ENCODE data around the gene C1QL4.
"Not testable (repeated sequence)": the region's sequence is repeated elsewhere in the genome, so short reads cannot be mapped to it uniquely, and the experiment has no call there.

The C1QL4 gene

GRCh38 chr12:49314811-49315210 is 22.2 kb downstream of the C1QL4 start:
- no peak for DNase-seq (ENCODE audit: low read depth, low spot score)
- peak overlapping the region; percentile 73 for H3K27ac ChIP-seq

DNA sequence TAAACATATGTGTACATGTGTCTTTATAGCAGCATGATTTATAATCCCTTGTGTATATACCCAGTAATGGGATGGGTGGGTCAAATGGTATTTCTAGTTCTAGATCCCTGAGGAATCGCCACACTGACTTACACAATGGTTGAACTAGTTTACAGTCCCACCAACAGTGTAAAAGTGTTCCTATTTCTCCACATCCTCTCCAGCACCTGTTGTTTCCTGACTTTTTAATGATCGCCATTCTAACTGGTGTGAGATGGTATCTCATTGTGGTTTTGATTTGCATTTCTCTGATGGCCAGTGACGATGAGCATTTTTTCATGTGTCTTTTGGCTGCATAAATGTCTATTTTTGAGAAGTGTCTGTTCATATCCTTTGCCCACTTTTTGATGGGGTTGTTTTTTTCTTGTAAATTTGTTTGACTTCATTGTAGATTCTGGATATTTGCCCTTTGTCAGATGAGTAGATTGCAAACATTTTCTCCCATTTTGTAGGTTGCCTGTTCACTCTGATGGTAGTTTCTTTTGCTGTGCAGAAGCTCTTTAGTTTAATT is 26.5 kb downstream of the C1QL4 start:
- not testable (repeated sequence) for DNase-seq (ENCODE audit: low read depth, low spot score)

DNA sequence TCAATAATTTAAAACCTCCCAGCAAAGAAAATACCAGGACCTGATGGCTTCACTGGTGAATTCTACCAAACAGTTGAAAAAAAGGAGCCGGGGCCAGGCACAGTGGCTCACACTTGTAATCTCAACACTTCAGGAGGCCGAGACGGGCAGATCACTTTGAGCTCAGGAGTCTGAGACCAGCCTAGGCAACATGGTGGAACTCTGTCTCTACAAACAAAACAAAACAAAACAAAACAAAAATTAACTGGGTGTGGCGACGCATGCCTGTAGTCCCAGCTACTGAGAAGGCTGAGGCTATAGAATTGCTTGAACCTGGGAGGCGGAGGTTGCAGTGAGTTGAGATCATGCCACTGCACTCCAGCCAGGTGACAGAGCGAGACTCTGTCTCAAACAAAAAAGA is 27.6 kb downstream of the C1QL4 start:
- no peak for DNase-seq (ENCODE audit: low read depth, low spot score)
- no peak overlapping the region for H3K27ac ChIP-seq

More for the DNA sequence above, 26.5 kb downstream of the C1QL4 start:
- H3K27ac ChIP-seq: not testable (repeated sequence)

- H3K27ac ChIP-seq: no peak overlapping the region
- DNase-seq (ENCODE audit: low read depth, low spot score): no peak
These were observed 31.1 kb downstream of the C1QL4 start for GRCh38 chr12:49305762-49306510.

DNA sequence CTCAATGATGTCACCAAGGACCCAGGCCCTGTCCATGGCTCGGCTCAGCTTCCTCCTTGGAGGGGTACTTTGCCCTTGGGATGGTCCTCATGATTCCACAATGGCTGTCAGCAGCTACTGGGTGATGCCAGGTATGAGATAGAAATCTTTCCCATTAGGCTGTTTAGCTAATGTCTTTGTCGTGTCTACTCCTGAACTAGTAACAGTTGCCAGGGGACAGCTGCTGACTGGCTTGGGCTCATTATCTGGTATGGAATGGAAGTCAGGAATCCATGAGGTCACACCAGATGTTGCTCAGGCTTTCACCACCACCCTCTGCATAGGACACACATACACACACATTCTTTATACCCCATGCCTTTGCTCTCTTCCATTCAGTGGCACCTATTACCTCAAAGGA is 32.8 kb downstream of the C1QL4 start:
- no peak for DNase-seq (ENCODE audit: low read depth, low spot score)
- no peak overlapping the region for H3K27ac ChIP-seq

- no peak for DNase-seq (ENCODE audit: low read depth, low spot score)
- no peak overlapping the region for H3K27ac ChIP-seq
These were observed 35.2 kb downstream of the C1QL4 start for GRCh38 chr12:49301760-49302159.

- no peak for DNase-seq (ENCODE audit: low read depth, low spot score)
- no peak overlapping the region for H3K27ac ChIP-seq
These were observed 38.8 kb downstream of the C1QL4 start for GRCh38 chr12:49298160-49298559.

- no peak overlapping the region for H3K27ac ChIP-seq
- no peak for DNase-seq (ENCODE audit: low read depth, low spot score)
These were observed 39.3 kb downstream of the C1QL4 start for GRCh38 chr12:49297695-49298060.

DNA sequence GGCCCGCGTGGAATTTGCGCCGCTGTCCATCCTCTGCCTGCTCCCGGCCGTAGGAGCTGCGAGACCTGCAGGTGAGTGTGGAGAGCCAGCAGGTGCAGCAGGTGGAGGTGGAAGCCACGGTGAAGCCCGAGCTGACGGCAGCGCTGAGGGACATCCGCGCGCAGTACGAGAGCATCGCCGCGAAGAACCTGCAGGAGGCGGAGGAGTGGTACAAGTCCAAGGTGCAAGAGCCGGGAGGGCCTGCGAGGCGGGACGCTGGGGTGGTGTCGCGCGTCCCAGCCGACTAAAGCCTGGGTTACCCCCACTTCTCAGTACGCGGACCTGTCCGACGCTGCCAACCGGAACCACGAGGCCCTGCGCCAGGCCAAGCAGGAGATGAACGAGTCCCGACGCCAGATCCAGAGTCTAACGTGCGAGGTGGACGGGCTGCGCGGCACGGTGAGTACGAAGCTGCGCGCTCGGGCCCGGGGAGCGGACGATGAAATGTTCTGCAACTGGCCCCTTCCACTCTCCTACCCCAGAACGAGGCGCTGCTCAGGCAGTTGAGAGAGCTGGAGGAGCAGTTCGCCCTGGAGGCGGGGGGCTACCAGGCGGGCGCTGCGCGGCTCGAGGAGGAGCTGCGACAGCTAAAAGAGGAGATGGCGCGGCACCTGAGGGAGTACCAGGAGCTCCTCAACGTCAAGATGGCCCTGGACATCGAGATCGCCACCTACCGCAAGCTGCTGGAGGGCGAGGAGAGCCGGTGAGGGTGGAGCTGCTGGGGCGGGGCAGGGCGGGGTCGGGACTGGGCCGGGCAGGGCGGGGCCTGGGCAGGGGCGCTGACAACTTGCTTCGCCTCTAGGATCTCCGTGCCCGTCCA is 39.9 kb downstream of the C1QL4 start:
- DNase-seq (ENCODE audit: low read depth, low spot score): no peak
- no peak overlapping the region for H3K27ac ChIP-seq

GRCh38 chr12:49296034-49296835 is 40.8 kb downstream of the C1QL4 start:
- no peak for DNase-seq (ENCODE audit: low read depth, low spot score)
- H3K27ac ChIP-seq: no peak overlapping the region

- H3K27ac ChIP-seq: no peak within 1 kb of the TSS
- no peak for DNase-seq (ENCODE audit: low read depth, low spot score)
These were observed 41.7 kb downstream of the C1QL4 start, which contains the start of gene PRPH for GRCh38 chr12:49295082-49295936. PRPH (plus strand) TSS chr12:49295147; CDS start chr12:49295201, 54 bp downstream.

- no peak overlapping the region for H3K27ac ChIP-seq
- no peak for DNase-seq (ENCODE audit: low read depth, low spot score)
These were observed 42.2 kb downstream of the C1QL4 start for GRCh38 chr12:49294804-49295081.

DNA sequence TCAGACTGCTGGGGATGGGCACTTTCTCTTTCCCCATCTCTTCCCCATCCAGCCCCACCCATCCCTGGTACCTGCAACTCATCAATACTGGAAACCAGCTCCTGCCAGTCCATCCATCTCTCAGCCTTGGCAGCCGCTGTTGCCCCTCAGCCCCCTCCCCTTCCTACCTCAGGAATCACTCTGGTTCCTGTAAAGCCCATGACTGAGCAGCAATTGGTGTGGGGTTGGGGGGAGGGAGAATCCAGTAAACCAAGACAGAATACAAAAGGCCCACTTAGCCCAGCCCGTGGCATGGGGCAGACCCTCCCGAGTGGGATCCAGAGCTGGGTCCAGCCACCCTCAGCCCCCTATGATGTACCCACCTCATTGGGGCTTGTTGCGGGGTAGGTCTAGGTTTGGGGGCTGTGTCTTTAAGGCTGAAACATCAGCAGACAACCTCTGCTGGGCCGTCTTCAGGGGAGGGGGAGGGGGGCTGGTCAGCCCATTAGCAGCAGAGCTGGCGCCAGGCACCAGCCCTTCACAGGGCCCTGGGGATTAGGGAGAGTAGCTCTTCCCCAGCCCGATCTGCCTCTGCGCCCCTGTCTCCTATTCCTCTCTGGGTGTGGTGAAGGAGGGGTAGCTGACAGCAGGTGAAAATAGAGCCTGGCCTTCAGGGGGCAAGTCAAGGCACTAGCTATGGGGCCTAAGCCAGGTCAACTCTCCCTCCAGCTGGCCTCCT is 42.7 kb downstream of the C1QL4 start:
- H3K27ac ChIP-seq: no peak overlapping the region
- no peak for DNase-seq (ENCODE audit: low read depth, low spot score)

- DNase-seq (ENCODE audit: low read depth, low spot score): no peak
- H3K27ac ChIP-seq: no peak overlapping the region
These were observed 43.7 kb downstream of the C1QL4 start for GRCh38 chr12:49293056-49293956.

DNA sequence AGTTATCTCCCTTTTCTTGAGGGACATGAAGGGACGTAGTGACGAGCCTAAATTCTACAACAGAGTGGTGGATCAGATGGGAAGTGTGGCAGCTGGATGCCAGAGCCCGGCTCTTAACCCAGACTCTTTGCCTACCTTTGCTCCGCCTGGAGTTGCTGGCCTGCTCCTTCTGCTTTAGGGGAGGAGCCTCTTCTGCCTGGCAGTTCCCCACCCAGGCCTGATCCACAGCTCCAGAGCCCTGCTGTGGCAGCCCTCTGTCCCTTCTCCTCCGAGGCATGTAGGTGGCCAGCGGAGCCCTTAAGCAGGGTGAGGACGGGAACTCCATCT is 44.3 kb downstream of the C1QL4 start:
- DNase-seq (ENCODE audit: low read depth, low spot score): no peak
- no peak overlapping the region for H3K27ac ChIP-seq

DNA sequence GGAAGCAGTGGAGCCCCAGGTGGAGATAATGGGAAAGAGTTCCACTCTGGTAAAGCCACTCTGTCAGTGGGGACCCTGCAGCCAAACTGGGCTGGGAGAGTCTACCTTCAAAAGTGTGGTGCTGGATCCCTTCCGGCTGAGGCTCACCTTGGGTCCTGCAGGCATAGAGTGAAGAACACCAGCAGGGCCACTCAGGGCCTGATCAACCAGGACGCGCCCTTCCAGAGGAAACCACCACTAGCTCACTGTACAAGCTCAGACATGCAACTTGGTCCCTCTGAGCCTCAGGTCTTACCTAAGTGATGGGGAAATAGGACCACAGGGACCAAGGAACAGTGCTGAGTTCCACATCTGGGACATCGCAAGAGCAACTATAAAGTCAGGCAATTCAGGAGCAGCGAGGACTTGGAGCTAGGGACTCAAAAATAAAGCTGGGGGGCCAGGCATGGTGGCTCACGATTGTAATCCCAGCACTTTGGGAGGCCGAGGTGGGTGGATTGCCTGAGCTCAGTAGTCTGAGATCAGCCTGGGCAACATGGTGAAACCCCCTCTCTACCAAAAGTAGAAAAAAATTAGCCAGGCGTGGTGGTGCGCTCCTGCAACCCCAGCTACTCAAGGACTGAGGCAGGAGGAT is 47.9 kb downstream of the C1QL4 start:
- DNase-seq (ENCODE audit: low read depth, low spot score): peak; percentile 39
- H3K27ac ChIP-seq: no peak overlapping the region

- DNase-seq (ENCODE audit: low read depth, low spot score): no peak
- H3K27ac ChIP-seq: no peak overlapping the region
These were observed 48.6 kb downstream of the C1QL4 start for GRCh38 chr12:49288412-49288853.

GRCh38 chr12:49287876-49288275 is 49.1 kb downstream of the C1QL4 start:
- DNase-seq (ENCODE audit: low read depth, low spot score): no peak
- H3K27ac ChIP-seq: no peak overlapping the region
